Gastrocnemius medialis (tissue), 4 donors: ENCODE results near the gene SMIM12.

Experiments used
- CTCF ChIP-seq, 5 experiments: fragments of 450-650 bp in 3 of 5; fragments of 200-600 bp in 2 of 5; sonication (generic) in 2 of 5; IDR thresholded peaks in 4 of 5; conservative IDR thresholded peaks in 1 of 5; 1 replicate in 4 of 5; 2 replicates in 1 of 5; pipeline ENCODE4 v1.5.1; 2016 to 2019; ENCODE audit warnings: antibody characterized with exemption in 5 of 5, mild to moderate bottlenecking in 3 of 5, moderate library complexity in 3 of 5
- POLR2A ChIP-seq, 2 donors: fragments of 450-650 bp; IDR thresholded peaks; one replicate each; pipeline ENCODE4 v1.6.1; 2017; ENCODE audit warnings: antibody characterized with exemption in 2 of 2, mild to moderate bottlenecking in 2 of 2, moderate library complexity in 2 of 2

GRCh38 chr1:34829250-34829649 lies 30.3 kb downstream of the SMIM12 start:
- TF ChIP-seq CTCF (IDR thresholded peaks at IDR 0.05 in 4 of 5, conservative IDR thresholded peaks at IDR 0.05 in 1 of 5) (no peak), POLR2A (IDR thresholded peaks at IDR 0.05) (no peak)
